Chondrocyte (in vitro differentiated cells): ENCODE results near the gene MFN2. TPM values are rescaled to one million over a fixed set of nuclear protein-coding genes. Genes with fewer than 3 reads are reported as not detected.

Experiments
- DNase-seq: peaks from one replicate; pipeline ENCODE4 v3.0.0; 2021; ENCODE audit warnings: mixed read lengths, low spot score
- H3K27ac Mint-ChIP-seq: one replicate; pipeline ENCODE4 v1.8.0; 2021; ENCODE audit warnings: mild to moderate bottlenecking, moderate library complexity, mixed read lengths; ENCODE audit not compliant: unreplicated experiment
- H3K27me3 Mint-ChIP-seq: 2 replicates; pipeline ENCODE4 v1.8.0; 2021; ENCODE audit warnings: low read depth, mixed read lengths
- H3K36me3 Mint-ChIP-seq: 2 replicates; pipeline ENCODE4 v1.8.0; 2021; ENCODE audit warnings: low read depth, mixed read lengths
- H3K4me1 Mint-ChIP-seq: 2 replicates; pipeline ENCODE4 v1.8.0; 2021; ENCODE audit warnings: low read depth, mild to moderate bottlenecking, mixed read lengths
- H3K4me3 Mint-ChIP-seq: one replicate; pipeline ENCODE4 v1.8.0; 2021; ENCODE audit warnings: mild to moderate bottlenecking, moderate library complexity, mixed read lengths; ENCODE audit not compliant: unreplicated experiment
- H3K9me3 Mint-ChIP-seq: 2 replicates; pipeline ENCODE4 v1.8.0; 2021; ENCODE audit warnings: low read depth, mixed read lengths
- CTCF ChIP-seq: fragments of 200-600 bp; sonication (generic); IDR thresholded peaks from 2 replicates; pipeline ENCODE4 v1.5.0; 2021; ENCODE audit warnings: antibody characterized with exemption, mild to moderate bottlenecking, moderate library complexity
- total RNA-seq: library from RNA; stranded (reverse); gene quantifications from 3 replicates; pipeline ENCODE4 v1.2.1, GENCODE V29; 2021

Gene MFN2
- total RNA-seq, 1 donor from 2014 or later, result 56.6 TPM

DNA sequence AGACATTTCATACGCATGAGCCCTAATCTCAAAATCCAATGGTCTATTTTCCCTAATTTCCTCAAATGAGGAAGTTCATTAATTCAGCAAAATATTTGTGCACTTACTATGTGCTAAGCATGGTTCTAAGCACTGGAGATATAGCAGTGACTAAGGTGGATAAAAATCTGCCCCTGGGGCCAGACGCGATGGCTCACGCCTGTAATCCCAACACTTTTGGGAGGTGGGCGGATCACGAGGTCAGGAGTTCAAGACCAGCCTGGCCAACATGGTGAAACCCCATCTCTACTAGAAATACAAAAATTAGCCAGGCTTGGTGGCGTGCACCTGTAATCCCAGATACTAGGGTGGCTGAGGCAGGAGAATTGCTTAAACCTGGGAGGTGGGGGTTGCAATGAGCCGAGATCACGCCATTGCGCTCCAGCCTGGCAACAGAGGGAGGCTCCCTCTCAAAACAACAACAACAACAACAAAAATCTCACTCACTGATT is 34.8 kb downstream of the MFN2 start:
- no peak for TF ChIP-seq CTCF
- no peaks in the 10 kb centered on the region for H3K27me3 Mint-ChIP-seq
- peaks cover 9% of the 10 kb centered on the region for H3K36me3 Mint-ChIP-seq
- no peak overlapping the region for H3K4me3 Mint-ChIP-seq
- no peak for DNase-seq
- H3K9me3 Mint-ChIP-seq, result no peaks in the 10 kb centered on the region
- no peak overlapping the region for H3K27ac Mint-ChIP-seq
- H3K4me1 Mint-ChIP-seq, result peaks cover 4% of the 10 kb centered on the region

DNA sequence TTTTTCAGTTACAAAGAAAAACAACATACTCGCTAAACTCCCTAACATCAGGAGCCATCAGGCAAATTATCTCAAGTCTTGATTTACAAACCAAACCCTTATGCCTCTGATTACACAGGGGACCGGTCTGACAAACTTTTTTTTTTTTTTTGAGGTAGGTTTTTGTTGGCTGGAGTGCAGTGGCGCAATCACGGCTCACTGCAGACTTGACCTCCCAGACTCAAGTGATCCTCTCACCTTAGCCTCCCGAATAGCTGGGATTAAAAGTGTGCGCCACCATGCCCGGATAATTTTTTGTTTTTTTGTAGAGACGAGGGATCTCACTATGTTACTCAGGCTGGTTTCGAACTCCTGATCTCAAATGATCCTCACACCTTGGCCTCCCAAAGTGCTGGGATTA is 35.3 kb downstream of the MFN2 start:
- Mint-ChIP-seq H3K4me3 (no peak overlapping the region), H3K36me3 (peaks cover 9% of the 10 kb centered on the region), H3K27me3 (no peaks in the 10 kb centered on the region), H3K4me1 (peaks cover 6% of the 10 kb centered on the region), H3K9me3 (no peaks in the 10 kb centered on the region), H3K27ac (no peak overlapping the region)
- no peak for TF ChIP-seq CTCF
- DNase-seq, result no peak

DNA sequence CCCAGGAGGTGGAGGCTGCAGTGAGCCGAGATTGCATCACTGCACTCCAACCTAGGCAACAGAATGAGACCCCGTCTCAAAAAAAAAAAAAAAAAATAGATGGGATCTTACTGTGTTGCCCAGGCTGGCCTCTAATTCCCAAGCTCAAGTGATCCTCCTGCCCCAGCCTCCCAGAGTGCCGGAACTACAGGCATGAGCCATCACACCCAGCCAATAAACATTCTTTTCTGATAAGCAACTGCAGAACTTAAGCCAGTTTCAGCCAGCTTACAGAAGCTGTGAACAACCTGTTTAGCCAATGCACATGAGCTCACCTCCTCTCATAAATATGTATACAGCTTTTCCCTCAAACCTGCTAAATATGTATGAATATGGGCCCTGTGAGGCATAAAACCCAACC is 35.9 kb downstream of the MFN2 start:
- Mint-ChIP-seq H3K36me3 (peaks cover 9% of the 10 kb centered on the region), H3K4me1 (peaks cover 6% of the 10 kb centered on the region), H3K27me3 (no peaks in the 10 kb centered on the region), H3K9me3 (no peaks in the 10 kb centered on the region), H3K4me3 (no peak overlapping the region), H3K27ac (no peak overlapping the region)
- DNase-seq, result no peak
- TF ChIP-seq CTCF, result no peak

GRCh38 chr1:12019858-12020509 is 39.7 kb downstream of the MFN2 start:
- TF ChIP-seq CTCF, result no peak
- Mint-ChIP-seq H3K36me3 (peaks cover 6% of the 10 kb centered on the region), H3K27me3 (no peaks in the 10 kb centered on the region), H3K4me3 (peak overlapping the region; percentile 81), H3K9me3 (no peaks in the 10 kb centered on the region), H3K27ac (no peak overlapping the region), H3K4me1 (peaks cover 6% of the 10 kb centered on the region)
- no peak for DNase-seq

GRCh38 chr1:12021616-12022015 is 41.4 kb downstream of the MFN2 start:
- no peak overlapping the region for H3K27ac Mint-ChIP-seq
- peaks cover 6% of the 10 kb centered on the region for H3K4me1 Mint-ChIP-seq
- DNase-seq, result no peak
- no peaks in the 10 kb centered on the region for H3K9me3 Mint-ChIP-seq
- H3K27me3 Mint-ChIP-seq, result no peaks in the 10 kb centered on the region
- peaks cover 14% of the 10 kb centered on the region for H3K36me3 Mint-ChIP-seq
- TF ChIP-seq CTCF, result no peak
- H3K4me3 Mint-ChIP-seq, result no peak overlapping the region
